ENCODE results near the gene DCLRE1B.

DCLRE1B gene

DNA sequence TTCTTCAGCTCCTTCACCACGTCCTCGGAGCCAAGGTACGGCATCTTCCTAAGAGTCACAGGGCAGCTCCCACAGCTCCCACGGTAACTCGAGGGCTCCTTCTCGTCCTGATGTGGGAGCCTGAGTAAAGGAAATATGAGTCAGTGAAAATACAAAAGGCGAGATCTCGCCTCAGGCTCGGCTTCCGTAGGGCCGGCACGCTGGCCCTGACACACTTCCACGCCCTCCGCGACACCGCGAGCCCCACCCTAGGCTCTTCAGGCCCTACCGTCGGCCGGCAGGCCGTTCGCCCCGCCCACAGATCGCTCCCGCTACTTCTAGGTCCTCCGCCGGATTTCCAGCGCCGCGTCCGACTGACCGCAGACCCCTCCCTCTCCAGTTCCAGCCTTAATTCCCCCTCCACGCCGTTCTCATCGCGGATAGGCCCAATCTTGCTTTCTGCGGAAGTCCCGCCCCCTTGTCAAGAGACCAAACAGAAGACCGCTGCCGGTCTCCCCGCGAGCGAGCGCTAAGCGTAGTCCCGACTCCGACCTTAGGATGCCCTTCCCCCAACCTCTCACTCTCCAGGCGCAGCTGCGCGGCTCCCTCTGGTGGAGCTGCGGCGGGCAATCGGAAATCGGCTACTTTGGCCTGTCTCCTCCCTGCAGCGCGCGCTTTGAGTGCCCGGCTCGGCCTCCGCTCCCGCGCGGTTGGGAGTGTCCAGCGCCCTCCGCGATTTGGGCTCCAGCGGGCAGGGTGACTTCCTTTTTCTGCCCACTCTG lies at the start of gene DCLRE1B, which contains the start of gene AP4B1:
Gene DCLRE1B, plus strand, starts transcription at position 653 of the 761 bp plus-strand sequence. CDS start 261 bp downstream, outside the sequence.
Gene AP4B1, minus strand, starts transcription at position 126 of the 761 bp plus-strand sequence. Its CDS starts 82 bp downstream, at position 44.
- in situ Hi-C loops (cut with MboI; ENCODE audit: low pct_unique_long_range_greater_than_20kb, low sequenced_read_pairs, unreplicated experiment): no loop called here
- peak; percentile 94 for DNase-seq (ENCODE audit: low spot score)
- TF ChIP-seq, protein P1, sequence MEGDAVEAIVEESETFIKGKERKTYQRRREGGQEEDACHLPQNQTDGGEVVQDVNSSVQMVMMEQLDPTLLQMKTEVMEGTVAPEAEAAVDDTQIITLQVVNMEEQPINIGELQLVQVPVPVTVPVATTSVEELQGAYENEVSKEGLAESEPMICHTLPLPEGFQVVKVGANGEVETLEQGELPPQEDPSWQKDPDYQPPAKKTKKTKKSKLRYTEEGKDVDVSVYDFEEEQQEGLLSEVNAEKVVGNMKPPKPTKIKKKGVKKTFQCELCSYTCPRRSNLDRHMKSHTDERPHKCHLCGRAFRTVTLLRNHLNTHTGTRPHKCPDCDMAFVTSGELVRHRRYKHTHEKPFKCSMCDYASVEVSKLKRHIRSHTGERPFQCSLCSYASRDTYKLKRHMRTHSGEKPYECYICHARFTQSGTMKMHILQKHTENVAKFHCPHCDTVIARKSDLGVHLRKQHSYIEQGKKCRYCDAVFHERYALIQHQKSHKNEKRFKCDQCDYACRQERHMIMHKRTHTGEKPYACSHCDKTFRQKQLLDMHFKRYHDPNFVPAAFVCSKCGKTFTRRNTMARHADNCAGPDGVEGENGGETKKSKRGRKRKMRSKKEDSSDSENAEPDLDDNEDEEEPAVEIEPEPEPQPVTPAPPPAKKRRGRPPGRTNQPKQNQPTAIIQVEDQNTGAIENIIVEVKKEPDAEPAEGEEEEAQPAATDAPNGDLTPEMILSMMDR (IDR thresholded peaks at IDR 0.05; ENCODE audit: extremely low read depth, insufficient read depth, missing control alignments): peak; percentile 89

DNA sequence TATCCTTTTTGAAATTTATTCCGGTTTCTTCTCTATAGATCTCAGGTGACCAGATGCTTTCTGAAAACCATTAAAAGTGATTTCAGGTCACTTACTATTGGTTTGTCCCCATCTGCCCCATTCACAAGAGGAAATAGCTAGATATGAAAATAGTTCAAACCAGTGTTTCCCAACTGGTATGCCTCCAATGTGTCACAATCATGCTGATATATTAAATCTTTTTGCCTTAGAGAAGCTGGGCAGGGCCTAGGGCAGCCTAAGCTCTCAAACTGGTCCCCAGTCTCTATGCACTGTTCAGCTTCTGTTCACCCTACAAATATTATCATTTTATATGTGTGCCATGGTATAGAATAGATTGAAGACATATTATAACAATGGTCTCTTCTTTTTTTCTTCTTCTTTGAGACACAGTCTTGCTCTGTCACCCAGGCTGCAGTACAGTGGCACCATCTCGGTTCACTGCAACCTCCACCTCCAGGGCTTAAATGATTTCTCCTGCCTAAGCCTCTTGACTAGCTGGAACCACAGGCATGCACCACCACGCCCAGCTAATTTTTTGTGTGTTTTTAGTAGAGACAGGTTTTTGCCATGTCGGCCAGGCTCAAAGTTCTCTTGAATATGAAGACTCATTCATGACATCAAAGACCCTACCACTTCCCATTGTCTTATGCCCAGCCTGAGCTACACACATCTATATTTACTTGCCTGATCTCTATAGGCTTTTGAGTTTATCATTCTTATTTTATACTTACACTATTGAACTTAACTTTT lies 49.3 kb upstream of the DCLRE1B start:
- in situ Hi-C loops (cut with MboI; ENCODE audit: low pct_unique_long_range_greater_than_20kb, low sequenced_read_pairs, unreplicated experiment): no loop called here

DNA sequence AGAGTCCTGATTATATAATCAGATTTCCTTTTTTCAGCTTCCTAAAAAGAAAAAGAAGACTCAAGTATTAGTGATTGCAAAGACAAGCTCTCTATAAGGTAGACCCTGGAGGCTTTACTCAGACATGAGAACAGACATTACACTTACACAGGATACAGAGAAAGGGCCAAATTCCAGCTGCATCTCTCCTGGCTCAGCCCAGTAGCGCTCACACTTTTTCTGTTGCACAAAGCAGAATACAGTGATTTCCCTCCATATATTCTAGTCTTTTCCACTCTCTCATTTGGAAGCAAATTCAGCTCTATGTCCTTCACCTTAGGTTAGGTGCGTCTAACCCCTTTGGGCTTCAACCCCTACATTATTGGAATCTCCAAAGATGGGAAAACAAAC lies 48.7 kb upstream of the DCLRE1B start:
- no peak for DNase-seq (ENCODE audit: low spot score)
- TF ChIP-seq, protein P1 (IDR thresholded peaks at IDR 0.05; ENCODE audit: extremely low read depth, insufficient read depth, missing control alignments): no peak
- in situ Hi-C loops (cut with MboI; ENCODE audit: low pct_unique_long_range_greater_than_20kb, low sequenced_read_pairs, unreplicated experiment): no loop called here

More for the DNA sequence above, 49.3 kb upstream of the DCLRE1B start:
- TF ChIP-seq, protein P1 (IDR thresholded peaks at IDR 0.05; ENCODE audit: extremely low read depth, insufficient read depth, missing control alignments): no peak
- no peak for DNase-seq (ENCODE audit: low spot score)

DNA sequence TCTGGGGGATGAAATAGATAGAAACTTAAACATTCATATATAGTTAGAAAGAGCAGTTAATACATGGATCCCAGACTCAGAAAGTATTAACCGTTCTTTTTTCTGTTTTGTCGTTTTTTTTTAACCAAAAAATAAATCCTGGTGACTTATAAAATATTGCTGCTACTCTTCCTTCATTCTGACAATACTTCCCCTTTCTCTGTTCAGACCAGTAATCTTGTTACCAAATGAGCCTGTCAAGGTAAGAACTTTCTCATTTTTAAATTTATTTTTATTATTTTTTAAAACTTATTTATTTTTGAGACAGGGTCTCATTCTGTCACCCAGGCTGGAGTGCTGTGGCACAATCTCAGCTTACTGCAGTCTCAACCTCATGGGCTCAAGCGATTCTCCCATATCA lies 47.4 kb upstream of the DCLRE1B start:
- TF ChIP-seq, protein P1 (IDR thresholded peaks at IDR 0.05; ENCODE audit: extremely low read depth, insufficient read depth, missing control alignments): no peak
- in situ Hi-C loops (cut with MboI; ENCODE audit: low pct_unique_long_range_greater_than_20kb, low sequenced_read_pairs, unreplicated experiment): no loop called here
- DNase-seq (ENCODE audit: low spot score): no peak

DNA sequence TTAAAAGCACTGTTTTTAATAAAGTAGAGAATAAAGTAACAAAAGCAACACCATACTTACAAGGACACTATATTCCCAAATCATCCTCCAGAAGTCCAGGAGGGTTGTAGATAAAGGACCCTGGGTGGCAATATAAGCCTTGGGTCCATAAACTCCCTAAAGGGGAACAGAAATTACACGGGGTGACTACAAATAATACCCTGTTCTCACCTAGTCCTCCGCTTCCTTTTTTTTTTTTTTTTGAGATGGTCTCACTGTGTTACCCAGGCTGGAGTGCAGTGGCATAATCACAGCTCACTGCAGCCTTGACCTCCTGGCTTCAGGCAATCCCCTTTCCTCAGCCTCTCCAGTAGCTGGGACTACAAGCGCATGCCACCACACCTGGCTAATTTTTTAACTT lies 46.7 kb upstream of the DCLRE1B start:
- DNase-seq (ENCODE audit: low spot score): no peak
- TF ChIP-seq, protein P1 (IDR thresholded peaks at IDR 0.05; ENCODE audit: extremely low read depth, insufficient read depth, missing control alignments): no peak
- in situ Hi-C loops (cut with MboI; ENCODE audit: low pct_unique_long_range_greater_than_20kb, low sequenced_read_pairs, unreplicated experiment): no loop called here

DNA sequence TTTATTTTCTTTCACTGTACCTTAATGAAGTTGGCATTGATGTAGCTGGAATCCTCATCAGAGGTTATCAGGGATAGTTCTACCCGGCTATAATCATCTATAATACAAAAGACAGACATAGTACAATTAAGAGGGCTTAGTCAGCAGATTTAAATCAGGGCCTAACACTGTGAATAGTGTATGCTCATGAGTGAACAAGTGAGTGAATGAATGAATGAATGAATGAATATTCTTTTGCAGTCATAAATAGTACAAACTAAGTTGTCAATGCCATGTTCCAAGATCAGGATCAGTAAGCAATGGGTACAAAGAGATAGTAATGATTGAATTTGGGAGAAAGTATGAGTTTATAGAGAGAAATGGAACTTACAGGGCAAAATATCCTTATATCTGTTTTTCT lies 46.1 kb upstream of the DCLRE1B start:
- no peak for DNase-seq (ENCODE audit: low spot score)
- TF ChIP-seq, protein P1 (IDR thresholded peaks at IDR 0.05; ENCODE audit: extremely low read depth, insufficient read depth, missing control alignments): no peak
- in situ Hi-C loops (cut with MboI; ENCODE audit: low pct_unique_long_range_greater_than_20kb, low sequenced_read_pairs, unreplicated experiment): no loop called here

All from GM13977 (cell line).